HUES6 (cell line): ENCODE data around the gene NTRK2.

ENCODE experiments used
- H3K27ac ChIP-seq: 2 replicates; pipeline ENCODE4 v1.7.0; 2013; ENCODE audit warnings: low read depth, mild to moderate bottlenecking, low read length, inconsistent platforms
- H3K27me3 ChIP-seq: 2 replicates; pipeline ENCODE4 v1.6.1; 2013; ENCODE audit warnings: low read length; ENCODE audit not compliant: control insufficient read depth, insufficient read depth
- H3K36me3 ChIP-seq: 2 replicates; pipeline ENCODE4 v1.6.1; 2013; ENCODE audit warnings: low read length; ENCODE audit not compliant: control insufficient read depth, insufficient read depth
- H3K4me1 ChIP-seq: 2 replicates; pipeline ENCODE4 v1.6.1; 2013; ENCODE audit warnings: low read length; ENCODE audit not compliant: control insufficient read depth, insufficient read depth
- H3K4me3 ChIP-seq: 2 replicates; pipeline ENCODE4 v1.5.1; 2013; ENCODE audit warnings: low read depth, low read length
- H3K9ac ChIP-seq: one replicate; pipeline ENCODE4 v1.6.1; 2013; ENCODE audit warnings: mild to moderate bottlenecking, low read length
- H3K9me3 ChIP-seq: 2 replicates; pipeline ENCODE4 v1.6.1; 2013; ENCODE audit warnings: low read depth, low read length; ENCODE audit not compliant: control insufficient read depth, insufficient read depth

NTRK2 gene

GRCh38 chr9:84919440-84919839, 249.9 kb downstream of the NTRK2 start:
- H3K9ac ChIP-seq: no peak overlapping the region
- H3K27me3 ChIP-seq: no peaks in the 10 kb centered on the region
- no peak overlapping the region for H3K27ac ChIP-seq
- no peaks in the 10 kb centered on the region for H3K36me3 ChIP-seq
- no peaks in the 10 kb centered on the region for H3K9me3 ChIP-seq
- peaks cover 6% of the 10 kb centered on the region for H3K4me1 ChIP-seq
- H3K4me3 ChIP-seq: no peak overlapping the region

- Histone ChIP-seq H3K36me3 (no peaks in the 10 kb centered on the region), H3K27me3 (no peaks in the 10 kb centered on the region), H3K27ac (no peak overlapping the region), H3K9me3 (no peaks in the 10 kb centered on the region), H3K9ac (no peak overlapping the region), H3K4me1 (peaks cover 6% of the 10 kb centered on the region), H3K4me3 (no peak overlapping the region)
These were observed 251.6 kb downstream of the NTRK2 start for GRCh38 chr9:84921175-84921574.

- Histone ChIP-seq H3K27me3 (no peaks in the 10 kb centered on the region), H3K9ac (no peak overlapping the region), H3K27ac (no peak overlapping the region), H3K36me3 (no peaks in the 10 kb centered on the region), H3K9me3 (no peaks in the 10 kb centered on the region), H3K4me1 (peaks cover 6% of the 10 kb centered on the region), H3K4me3 (no peak overlapping the region)
These were observed 252.5 kb downstream of the NTRK2 start for GRCh38 chr9:84922051-84922450.

GRCh38 chr9:84924266-84924665, 254.7 kb downstream of the NTRK2 start:
- H3K4me3 ChIP-seq: no peak overlapping the region
- no peaks in the 10 kb centered on the region for H3K36me3 ChIP-seq
- H3K27me3 ChIP-seq: no peaks in the 10 kb centered on the region
- no peaks in the 10 kb centered on the region for H3K9me3 ChIP-seq
- H3K27ac ChIP-seq: no peak overlapping the region
- H3K4me1 ChIP-seq: no peaks in the 10 kb centered on the region
- no peak overlapping the region for H3K9ac ChIP-seq

- Histone ChIP-seq H3K9ac (no peak overlapping the region), H3K4me3 (no peak overlapping the region), H3K9me3 (no peaks in the 10 kb centered on the region), H3K27me3 (no peaks in the 10 kb centered on the region), H3K4me1 (no peaks in the 10 kb centered on the region), H3K27ac (no peak overlapping the region), H3K36me3 (no peaks in the 10 kb centered on the region)
These were observed 255.8 kb downstream of the NTRK2 start for GRCh38 chr9:84925225-84925872.

GRCh38 chr9:84926793-84927192, 257.3 kb downstream of the NTRK2 start:
- Histone ChIP-seq H3K36me3 (no peaks in the 10 kb centered on the region), H3K4me3 (no peak overlapping the region), H3K27me3 (no peaks in the 10 kb centered on the region), H3K9me3 (no peaks in the 10 kb centered on the region), H3K9ac (no peak overlapping the region), H3K27ac (no peak overlapping the region), H3K4me1 (no peaks in the 10 kb centered on the region)

GRCh38 chr9:84928419-84928818, 258.9 kb downstream of the NTRK2 start:
- no peaks in the 10 kb centered on the region for H3K36me3 ChIP-seq
- no peak overlapping the region for H3K9ac ChIP-seq
- no peak overlapping the region for H3K4me3 ChIP-seq
- H3K4me1 ChIP-seq: peaks cover 8% of the 10 kb centered on the region
- H3K27ac ChIP-seq: no peak overlapping the region
- H3K27me3 ChIP-seq: no peaks in the 10 kb centered on the region
- H3K9me3 ChIP-seq: no peaks in the 10 kb centered on the region

- no peaks in the 10 kb centered on the region for H3K36me3 ChIP-seq
- no peak overlapping the region for H3K4me3 ChIP-seq
- H3K4me1 ChIP-seq: peaks cover 12% of the 10 kb centered on the region
- no peaks in the 10 kb centered on the region for H3K27me3 ChIP-seq
- no peak overlapping the region for H3K27ac ChIP-seq
- no peaks in the 10 kb centered on the region for H3K9me3 ChIP-seq
- H3K9ac ChIP-seq: no peak overlapping the region
These were observed 259.5 kb downstream of the NTRK2 start for GRCh38 chr9:84929068-84929467.

- H3K36me3 ChIP-seq: no peaks in the 10 kb centered on the region
- H3K4me1 ChIP-seq: peaks cover 16% of the 10 kb centered on the region
These were observed 263.5 kb downstream of the NTRK2 start for GRCh38 chr9:84932915-84933527.

GRCh38 chr9:84935528-84936117, 266.1 kb downstream of the NTRK2 start:
- Histone ChIP-seq H3K4me1 (peaks cover 16% of the 10 kb centered on the region), H3K36me3 (no peaks in the 10 kb centered on the region), H3K27ac (no peak overlapping the region), H3K9ac (no peak overlapping the region), H3K27me3 (no peaks in the 10 kb centered on the region), H3K4me3 (no peak overlapping the region), H3K9me3 (no peaks in the 10 kb centered on the region)

More at GRCh38 chr9:84932915-84933527, 263.5 kb downstream of the NTRK2 start:
- H3K9ac ChIP-seq: no peak overlapping the region
- no peaks in the 10 kb centered on the region for H3K27me3 ChIP-seq
- H3K27ac ChIP-seq: no peak overlapping the region
- H3K9me3 ChIP-seq: no peaks in the 10 kb centered on the region
- no peak overlapping the region for H3K4me3 ChIP-seq

GRCh38 chr9:84937180-84937579, 267.7 kb downstream of the NTRK2 start:
- no peak overlapping the region for H3K27ac ChIP-seq
- H3K4me1 ChIP-seq: peaks cover 16% of the 10 kb centered on the region
- no peaks in the 10 kb centered on the region for H3K9me3 ChIP-seq
- H3K27me3 ChIP-seq: no peaks in the 10 kb centered on the region
- H3K36me3 ChIP-seq: no peaks in the 10 kb centered on the region
- no peak overlapping the region for H3K4me3 ChIP-seq
- no peak overlapping the region for H3K9ac ChIP-seq
